HG02840 (cell line): ENCODE data around the gene KAZN.

Source experiments
- ATAC-seq: cut with Tn5 transposase; IDR thresholded peaks from one replicate; pipeline ENCODE4 v1.9.1; 2021; ENCODE audit warnings: mild to moderate bottlenecking, moderate library complexity, moderate number of reproducible peaks; ENCODE audit not compliant: unreplicated experiment, low FRiP score

The KAZN gene

DNA sequence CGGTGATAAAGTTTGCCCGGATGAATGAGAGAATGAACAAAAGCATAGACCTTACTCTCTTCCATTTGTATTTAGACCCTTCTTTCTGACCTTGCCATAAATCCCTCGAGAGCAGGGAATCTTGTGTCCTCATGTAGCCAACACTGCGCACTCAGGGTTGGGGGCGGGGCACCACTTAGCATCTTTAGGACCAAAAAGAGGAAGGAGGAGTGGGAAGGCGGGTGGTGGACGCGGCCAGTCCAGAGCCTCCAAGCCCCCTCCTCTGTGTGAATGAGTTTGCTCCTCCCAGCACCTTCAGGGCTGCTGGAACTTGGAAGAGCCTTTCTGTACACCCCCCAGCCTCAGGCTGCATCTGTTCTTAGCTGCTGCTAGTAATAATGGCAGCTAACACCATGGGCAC, 413.2 kb downstream of the KAZN start:
- no peak for ATAC-seq

DNA sequence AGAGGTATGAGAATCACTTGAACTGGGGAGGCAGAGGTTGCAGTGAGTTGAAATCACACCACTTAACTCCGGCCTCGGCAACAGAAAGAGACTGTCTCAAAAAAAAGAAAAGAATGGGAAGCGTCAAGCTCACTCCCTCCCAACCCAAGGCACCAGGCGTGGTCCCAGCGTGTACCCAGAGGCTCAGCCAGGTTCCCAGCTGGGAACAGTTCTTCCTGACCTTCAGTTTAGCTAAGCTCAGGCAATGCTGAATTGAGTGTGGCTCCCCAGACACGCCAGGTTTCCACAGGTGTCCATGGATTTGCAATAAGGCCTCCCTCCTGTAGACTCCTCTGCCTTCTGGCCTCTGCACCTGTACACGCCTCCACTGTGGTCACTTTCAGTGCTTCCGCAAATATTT, 414.3 kb downstream of the KAZN start:
- ATAC-seq = no peak

DNA sequence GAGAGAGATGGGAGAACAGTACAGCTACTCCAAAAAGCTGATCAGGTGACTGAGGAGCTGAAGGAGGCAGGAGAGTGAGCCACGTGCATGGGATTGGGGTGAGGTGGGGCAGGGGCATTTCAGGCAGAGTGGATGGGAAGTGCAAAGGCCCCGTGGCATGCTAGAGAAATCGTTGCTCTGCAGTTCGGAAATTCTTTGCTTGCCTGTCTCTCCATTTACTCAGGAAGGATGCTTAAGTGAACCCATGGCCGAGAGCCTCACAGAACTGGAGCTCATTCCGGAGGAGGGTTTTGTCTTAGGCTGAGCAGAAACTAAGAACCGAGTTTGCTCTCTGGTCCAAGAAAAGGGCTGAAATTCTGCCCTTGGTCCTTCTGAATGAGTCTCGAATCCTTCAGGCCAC, 415.3 kb downstream of the KAZN start:
- ATAC-seq = no peak

DNA sequence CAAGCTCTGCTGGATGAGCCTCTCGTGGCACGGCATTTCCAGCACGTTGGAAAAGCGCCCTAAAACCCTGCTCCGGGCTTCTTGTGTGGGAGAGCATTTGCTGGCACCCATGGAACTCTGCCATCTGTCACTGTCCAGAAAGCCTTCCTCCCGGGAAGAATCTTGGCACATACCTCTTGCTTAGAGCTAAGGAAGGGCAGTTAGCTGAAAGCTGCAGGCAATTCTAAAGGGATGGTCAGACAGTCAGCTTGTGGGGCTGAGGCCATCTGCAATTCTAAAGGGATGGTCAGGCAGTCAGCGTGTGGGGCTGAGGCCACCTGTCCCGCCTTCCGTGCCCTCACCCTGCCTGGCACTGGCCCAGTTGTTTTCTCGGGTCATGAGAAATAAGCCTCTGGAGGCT, 416.0 kb downstream of the KAZN start:
- no peak for ATAC-seq

DNA sequence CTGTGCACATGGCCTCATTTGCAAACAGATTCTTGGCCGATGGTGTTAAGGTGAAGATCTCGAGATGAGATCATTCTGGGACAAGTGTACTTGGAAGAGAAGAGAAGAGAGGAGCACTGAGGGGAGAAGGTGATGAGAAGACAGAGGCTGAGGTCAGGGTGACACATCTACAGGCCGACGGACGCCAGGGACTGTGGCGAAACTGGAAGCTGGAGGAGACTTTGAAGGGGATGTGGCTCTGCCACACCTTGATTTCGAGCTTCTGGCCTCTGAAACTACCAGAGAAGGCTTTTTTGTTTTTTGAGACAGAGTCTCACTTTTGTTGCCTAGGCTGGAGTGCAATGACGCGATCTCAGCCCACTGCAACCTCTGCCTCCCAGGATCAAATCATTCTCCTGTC, 417.5 kb downstream of the KAZN start:
- no peak for ATAC-seq

DNA sequence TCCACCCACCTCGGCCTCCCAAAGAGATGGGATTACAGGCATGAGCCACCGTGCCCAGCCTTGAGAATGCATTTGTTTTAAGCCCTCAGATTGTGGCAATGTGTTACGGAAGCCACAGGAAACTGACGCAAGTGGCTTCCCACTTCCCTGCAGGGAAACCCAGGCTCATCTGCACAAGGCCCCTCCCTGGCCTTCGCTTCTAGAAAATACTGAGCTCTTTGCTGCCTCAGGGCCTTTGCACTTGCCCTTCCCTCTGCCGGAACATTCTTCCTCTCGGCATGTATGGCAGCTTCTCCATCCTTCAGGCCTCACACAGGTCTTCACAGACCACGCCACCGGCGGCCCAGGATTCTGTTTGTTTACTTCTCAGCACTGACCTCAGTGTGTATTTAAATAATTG, 418.0 kb downstream of the KAZN start:
- no peak for ATAC-seq

DNA sequence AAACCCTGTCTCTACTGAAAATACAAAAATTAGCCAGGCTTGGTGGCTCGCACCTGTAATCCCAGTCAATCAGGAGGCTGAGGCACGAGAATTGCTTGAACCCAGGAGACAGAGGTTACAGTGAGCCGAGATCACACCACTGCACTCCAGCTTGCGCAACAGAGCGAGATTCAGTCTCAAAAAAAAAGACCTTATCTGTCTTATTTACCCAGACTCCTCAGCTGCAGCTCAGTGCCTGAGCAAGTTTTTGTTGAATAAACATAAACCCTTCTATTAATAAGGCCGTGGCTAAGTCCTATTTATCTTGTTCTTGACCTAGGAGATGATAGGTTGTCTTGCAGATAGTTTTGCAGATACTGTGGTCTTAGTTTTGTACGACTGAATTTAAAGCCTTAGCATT, 418.6 kb downstream of the KAZN start:
- no peak for ATAC-seq

DNA sequence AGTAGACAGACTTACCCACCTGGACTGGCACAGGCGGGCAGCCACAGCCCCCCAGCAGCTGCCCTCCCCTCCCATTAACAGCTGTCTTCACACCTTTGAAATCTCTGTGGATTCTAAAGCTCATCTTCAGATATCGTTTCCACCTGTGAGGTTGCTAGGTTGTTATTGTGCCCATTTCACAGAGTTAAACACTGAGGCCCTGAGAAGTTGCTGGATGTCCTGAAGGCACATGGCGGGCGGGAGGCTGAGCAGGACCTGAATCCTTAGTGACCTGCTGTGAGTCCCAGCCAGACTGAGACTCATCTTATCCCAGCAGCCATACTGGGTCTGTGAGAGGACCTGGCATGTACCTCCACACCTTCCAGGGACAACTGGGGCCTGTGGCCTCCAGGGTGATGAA, 420.3 kb downstream of the KAZN start:
- no peak for ATAC-seq

DNA sequence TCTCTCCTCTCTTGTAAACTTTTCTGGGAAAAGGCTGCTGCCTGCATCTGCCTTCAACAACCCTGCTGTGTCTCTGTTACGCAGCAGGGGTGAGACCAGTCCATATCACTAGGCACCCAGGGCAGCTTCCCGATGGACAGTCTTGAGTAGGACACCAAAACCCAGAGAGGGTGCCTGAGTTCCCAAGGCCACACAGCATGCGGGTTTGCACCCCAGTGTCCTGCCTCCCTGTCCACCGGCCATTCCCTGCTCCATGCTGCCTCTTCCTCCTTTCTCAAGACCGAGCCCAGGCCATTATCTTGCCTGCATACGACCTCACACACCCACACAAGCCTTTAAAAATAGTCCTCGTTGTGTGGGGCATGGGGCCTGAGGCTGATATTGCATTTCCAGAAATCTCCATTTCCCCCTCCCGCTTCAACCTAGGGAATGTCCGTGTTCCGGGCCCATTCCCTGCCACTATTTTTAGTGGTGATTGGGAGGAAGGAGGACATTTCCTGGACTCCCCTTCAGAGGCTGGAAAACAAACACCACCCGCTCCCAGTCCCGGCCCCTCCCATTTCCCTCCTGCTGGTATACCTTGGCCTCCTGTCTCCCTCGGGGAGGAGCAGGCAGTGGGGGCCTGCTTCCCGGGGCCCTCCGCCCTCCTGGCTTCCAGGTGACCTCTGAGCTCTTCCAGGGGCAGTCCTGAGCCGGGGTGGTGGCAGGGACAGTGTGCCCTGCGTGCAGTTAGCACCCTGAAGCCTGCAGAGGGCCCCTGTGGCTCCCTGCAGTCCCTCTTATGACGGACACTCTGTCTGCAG, 422.7 kb downstream of the KAZN start:
- no peak for ATAC-seq

DNA sequence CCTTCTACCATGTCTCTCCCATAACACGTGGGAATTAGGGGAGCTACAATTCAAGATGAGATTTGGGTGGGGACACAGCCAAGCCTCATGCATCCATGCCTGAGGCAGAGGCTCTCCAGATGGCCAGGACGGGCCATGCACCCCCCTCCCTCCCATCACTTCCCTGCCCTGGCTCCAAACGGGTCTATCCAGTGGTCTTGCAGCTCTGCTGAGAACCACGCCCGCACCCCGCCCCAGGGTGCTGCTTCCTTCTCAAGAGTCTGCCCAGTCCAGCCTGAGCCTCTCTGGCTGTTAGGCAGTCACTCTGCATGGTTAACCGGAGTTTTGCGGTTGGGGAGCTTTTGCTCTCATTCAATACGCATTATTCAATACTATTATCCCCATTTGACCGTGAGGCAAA, 423.6 kb downstream of the KAZN start:
- ATAC-seq = no peak

DNA sequence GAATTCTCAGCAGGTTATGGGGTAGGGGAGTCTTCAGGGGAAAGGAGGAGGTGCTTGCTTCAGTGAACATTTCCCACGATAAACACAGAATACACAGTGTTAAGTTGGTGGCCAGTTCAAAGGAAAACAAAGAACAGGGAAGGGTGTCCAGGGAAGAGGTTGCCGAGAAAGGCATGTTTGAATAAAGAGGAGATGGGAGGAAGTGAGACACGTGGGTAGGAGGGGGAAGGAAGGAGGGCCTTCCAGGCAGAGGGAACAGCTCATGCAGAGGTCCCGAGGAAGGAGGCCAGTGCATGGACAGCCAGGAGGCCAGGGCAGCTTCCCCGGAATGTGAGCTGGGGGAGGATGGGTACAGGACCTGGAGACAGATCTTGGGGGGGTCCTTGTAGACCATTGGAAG, 424.7 kb downstream of the KAZN start:
- ATAC-seq = no peak

DNA sequence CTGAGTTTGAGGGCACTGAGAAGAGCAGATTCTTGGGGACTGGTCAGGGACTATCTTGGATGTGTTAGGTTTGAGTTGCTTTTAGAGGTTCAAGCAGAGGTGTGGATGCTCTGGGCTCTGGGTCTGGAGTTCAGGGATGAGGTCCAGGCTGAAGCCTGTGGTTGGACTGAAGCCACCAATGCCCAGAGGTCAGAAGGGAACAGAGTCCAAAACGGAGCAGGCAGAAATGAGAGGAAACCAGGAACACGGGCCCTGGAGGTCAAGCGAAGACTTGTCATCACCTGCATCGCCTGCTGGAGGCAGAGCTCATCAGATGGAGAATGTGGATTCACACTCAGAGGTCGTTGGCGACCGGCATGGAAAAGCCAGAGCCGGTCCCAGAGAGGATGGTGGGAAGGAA, 425.5 kb downstream of the KAZN start:
- ATAC-seq = no peak

DNA sequence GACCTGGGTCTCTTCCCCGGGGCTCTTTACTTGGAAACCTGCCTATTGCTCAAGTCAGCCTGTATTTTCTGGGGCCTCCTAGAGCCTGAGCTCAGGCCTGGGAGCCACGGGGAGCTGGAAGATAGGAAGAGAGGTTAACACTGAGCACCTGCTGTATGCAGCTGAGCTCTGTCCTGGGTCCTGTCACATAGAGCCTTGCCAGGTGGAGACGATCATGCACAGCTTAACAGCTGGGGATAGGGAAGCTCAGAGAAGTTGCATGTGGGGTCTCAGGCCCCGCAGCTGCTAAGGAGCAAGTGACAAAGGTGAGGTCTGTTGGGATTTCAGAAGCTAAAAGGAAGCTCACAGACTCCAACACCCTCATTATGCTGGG, 427.6 kb downstream of the KAZN start:
- ATAC-seq = no peak

DNA sequence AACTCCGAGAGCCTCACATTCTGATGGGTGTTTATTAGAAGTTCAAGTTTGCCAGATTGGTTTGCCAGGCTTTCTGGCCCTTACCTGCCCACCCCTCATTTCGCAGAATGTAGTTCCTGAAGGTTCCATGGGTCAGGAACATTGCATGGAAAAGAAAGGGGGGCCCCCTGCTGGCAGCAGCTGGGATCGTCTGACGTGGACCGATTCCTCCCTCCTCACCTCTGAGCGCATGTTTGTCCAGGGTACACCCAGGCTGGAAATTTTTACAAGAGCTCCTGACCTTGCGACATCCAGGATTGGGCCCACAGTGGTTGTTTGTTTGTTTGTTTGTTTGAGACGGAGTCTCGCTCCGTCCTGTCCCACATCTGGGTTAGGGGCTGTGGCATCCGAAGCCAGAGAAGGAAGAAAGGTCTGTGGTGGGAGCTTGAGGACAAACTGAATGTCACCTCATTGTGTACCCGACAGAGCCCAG, 429.1 kb downstream of the KAZN start:
- ATAC-seq = no peak

DNA sequence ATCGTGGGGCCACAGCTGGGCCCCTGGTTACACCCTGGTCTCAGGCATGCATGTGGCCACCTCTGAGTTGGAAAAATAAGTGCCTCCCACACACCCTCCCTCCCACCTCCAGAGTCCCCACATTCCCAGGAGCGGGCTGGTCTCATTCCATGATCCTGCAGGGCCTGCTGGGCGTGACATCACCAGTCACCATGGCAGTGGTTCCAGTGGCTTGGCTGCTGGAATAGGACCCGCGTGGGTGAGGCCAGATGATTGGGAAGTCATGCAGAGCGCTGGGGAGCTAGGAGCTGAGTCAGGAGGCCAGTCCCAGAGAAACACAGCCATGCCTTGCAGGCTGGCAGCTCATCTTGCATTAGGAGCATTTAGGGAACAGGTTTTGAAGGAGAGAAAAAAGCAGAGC, 429.6 kb downstream of the KAZN start:
- ATAC-seq = no peak

DNA sequence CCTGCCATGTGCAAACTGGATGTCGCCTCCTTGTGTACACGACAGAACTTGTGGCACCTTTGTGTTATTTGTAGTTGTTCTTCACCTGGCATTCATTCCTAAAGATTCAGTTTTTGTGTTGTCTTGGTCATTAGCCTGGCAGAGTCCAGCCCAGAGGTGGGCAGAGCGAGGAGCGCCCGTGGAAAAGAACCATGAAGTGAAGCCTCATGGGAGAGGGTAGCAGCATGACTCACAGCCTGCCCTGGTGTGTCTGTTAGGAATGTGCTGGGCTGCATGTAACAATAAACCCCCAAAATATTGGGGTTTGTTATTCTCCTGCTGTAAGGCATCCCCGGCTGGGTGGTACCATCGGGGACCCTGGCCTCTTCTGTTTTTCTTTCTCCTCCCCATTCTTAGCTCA, 430.1 kb downstream of the KAZN start:
- no peak for ATAC-seq

DNA sequence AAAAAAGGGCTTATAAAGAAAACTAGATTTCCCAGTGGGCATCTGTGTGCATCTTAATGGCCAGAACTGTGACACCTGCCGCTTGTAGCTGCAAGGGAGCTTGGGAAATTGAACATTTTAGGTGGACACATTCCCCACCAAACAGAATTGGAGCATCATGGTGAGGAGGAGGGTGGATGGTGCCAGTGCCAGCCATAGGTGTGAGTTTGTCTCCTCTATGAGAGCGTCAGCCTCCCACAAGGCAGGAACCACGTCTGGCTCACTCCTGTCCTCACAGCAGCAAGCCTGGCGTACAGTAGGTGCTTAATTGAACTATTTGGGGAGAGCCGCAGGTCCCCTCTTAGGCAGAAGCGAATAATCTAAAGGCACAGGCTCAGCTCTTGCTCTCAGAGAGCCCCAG, 430.6 kb downstream of the KAZN start:
- ATAC-seq = no peak

DNA sequence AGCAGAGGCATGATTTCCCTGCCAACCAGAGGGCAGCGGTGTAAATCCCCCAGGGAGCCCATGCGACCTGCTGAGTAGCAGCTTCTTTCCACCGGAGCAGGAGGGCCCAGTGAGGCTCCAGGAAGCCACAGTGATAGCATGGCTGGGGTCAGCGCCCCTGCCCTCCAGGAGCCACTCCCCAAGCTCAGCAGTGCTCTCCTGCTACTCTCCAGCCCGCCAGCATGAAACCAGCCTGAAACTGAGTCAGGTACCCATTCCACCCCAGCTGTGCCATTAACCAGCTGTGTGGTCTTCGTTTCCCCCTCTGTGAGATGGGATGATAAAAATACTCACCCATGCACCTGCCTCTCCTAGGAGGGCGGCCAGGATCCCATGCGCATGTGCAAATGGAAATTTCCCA, 431.3 kb downstream of the KAZN start:
- ATAC-seq = no peak

DNA sequence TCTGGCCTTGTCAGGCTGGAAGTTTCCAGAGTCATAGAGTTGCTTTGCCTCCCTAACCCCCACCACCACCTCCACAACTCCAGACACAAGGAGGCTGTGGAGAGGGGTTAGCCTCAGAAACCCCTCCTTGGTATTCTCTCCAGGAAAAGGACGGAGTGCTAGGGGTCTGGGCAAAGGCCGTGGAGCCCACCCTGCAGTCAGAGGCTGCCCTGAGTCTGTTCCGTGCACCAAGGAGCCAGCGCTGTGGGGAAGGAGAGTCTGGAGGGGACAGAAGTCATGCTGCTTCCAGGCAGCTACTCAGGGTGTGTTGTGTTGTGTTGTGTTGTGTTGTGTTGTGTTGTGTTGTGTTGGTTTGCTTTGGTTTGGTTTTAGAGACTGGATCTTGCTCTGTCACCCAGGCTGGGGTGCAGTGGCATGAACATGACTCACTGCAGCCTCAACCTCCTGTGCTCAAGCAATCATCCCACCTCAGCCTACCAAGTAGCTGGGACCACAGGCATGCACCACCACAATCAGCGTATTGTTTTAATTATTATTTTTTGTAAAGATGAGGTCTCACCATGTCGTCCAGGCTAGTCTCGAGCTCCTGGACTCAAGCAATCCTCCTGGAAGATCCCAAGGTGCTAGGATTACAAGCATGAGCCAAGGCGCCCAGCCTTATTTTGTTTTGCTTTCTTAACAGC, 432.9 kb downstream of the KAZN start:
- no peak for ATAC-seq

DNA sequence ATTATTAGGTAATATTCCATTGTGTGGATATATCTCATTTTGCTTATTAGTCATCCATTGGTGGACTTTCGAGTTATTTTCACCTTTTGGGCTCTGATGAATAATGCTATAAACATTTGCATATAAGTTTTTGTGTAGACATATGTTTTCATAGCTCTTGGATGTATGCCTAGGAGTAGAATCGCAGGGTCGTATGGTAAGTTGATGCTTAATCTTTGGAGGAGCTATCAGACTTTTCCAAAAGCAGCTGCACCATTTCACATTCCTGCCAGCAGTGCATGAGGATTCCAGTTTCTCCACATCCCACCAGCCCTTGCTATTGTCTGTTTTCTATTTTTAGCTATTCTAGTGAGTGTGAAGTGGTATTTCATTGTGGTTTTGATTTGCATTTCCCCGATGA, 434.8 kb downstream of the KAZN start:
- no peak for ATAC-seq

DNA sequence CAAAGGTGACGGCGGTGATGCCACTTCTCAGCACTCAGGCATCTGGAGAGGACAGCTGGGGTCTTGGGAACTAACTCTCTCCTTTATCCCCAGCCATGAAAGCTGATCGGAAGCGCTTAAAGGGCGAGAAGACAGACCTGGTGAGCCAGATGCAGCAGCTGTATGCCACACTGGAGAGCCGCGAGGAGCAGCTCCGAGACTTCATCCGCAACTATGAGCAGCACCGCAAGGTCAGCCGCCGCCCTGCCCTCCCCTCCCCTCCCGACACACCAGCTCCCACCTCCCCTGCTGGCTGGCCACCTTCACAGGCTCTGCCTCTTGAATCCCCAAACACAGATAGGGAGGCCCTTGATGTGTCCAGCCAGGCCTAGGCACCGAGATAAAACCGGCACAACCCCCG, 436.2 kb downstream of the KAZN start:
- ATAC-seq = no peak

DNA sequence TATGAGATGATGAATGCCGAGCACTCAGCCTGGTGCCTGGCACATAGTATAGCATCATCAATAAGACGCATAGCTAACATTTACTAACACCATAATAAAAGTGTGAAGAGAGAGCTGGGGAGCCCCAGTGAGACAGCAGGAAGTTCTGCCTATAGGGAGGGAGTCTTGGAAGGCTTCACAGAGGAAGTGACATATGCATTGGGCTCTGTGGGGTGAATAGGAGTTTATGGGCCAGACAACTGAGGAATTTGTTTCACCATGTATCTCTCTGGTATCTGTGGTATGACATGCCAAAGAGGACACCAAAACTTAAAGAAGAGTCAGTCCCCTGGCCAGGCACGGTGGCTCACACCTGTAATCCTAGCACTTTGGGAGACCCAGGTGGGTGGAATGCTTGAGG, 436.8 kb downstream of the KAZN start:
- ATAC-seq = no peak
